HuH-7 (cell line): ENCODE measurements around the gene DDX27.

Experiments used
- DNase-seq: peaks from one replicate; pipeline ENCODE4 v3.0.0; 2011; ENCODE audit warnings: low spot score

Gene DDX27

DNA sequence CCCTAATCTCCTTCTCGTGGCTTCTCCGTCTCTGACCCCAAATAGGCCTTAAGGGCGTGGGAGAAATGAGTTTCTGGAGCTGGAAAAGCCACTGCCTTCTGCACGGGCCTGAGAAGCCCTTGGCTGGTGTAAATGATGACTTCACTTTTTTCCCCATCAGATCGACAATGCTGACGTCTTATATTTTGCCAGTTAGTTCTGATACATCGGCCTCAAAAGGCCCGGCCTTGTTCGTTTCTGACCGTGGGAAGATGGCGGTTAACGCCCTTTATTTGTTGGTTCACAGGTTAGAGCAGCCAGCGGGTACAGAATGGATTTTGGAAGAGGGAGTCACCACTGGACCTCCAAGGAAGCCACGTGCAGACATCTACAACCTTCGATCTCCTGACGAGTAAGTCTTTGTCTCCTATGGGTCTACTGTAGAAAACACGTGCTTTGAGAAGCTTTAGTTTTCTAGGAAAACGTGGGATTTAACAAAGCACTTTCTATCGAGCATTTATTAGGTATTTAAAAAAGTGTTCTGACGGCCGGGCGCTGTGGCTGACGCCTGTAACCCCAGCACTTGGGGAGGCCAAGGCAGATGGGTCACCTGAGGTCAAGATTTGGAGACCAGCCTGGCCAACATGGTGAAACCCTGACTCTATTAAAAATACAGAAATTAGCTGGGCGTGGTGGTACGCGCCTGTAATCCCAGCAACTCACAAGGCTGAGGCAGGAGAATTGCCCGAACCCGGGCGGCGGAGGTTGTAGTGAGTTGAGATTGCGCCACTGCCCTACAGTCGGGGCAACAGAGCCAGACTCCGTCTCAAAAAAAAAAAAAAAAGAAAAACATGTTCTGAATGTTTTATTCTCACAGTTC lies 59.8 kb downstream of the DDX27 start:
- DNase-seq, result no peak

DNA sequence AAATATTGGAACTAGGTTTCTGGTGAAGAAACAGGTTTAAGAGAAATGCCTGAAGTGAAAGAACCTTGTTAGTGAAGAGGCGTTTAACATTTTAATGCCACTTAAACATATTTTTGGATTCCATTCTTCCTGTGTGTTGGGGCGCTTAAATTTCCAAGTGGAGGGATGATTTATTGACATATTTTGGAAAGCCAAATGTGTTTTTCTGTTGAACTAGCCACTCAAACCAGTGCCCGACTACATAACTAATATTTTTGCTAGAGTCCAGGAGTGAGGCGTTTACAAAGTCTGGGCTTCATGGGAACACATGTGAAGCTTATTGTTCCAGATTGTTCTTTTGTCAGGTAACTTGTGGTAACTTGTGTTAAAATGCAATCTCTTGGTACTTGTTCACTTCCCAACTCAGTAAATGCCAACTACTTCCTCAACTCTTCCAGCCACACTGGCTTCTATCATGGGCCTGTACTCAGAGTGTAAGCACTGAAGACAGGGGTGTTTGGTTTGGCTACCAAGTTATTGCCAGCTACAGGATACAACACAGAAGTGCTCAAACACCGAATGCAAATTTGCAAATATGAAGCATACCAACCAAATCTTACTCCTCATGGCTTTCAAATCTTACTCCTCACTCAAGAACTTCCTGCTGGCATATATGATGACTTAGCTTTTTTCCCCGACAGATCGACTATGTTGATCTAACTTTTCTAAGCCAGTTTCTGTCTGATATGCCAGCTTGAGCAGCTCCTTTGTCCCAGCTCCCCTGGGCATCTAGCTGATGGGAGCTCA lies 60.7 kb downstream of the DDX27 start:
- DNase-seq, result no peak

- DNase-seq, result no peak
Measured at GRCh38 chr20:49280463-49281058, 61.3 kb downstream of the DDX27 start.

DNA sequence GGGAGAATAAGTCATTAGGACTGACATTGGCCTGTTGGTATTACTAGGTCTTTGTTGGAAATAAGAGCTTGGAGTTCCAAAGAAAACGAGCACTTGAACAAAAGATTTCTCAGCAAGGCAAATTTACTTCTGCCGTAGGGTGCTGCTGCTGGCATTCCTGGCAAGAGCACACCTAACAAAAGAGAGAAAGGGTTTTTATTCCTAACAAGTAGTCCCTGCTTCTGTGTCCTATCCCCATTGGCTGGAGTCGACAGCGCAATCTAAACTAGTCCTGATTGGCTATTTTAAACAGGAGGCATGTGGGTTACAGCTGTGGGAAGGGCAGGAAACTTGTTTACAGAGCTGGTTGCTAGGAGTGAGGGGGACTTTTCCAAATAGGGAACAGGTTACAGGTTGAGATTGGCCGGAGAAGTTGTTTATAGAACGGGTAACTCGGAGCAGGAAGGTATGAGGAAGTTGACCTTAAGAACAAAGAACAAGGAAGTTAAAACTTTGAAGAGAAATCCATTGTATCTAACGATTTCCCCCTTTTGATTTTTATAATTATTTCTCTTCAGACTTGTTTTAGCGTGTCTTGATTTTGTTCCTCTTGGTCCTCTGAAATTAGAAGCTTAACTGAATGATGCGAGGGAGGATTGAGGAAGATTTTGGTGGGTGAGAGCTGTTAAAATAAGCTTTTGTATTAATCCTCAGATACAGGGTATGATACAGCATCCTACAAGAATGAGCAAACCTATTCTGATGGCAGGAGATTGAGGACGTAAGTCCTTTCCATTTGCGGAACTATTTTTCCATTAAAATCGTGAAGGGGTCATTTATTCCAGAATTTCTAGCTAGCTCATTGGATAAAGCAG lies 62.1 kb downstream of the DDX27 start:
- peak; percentile 37 for DNase-seq

GRCh38 chr20:49281913-49282467 lies 62.8 kb downstream of the DDX27 start:
- DNase-seq, result no peak

DNA sequence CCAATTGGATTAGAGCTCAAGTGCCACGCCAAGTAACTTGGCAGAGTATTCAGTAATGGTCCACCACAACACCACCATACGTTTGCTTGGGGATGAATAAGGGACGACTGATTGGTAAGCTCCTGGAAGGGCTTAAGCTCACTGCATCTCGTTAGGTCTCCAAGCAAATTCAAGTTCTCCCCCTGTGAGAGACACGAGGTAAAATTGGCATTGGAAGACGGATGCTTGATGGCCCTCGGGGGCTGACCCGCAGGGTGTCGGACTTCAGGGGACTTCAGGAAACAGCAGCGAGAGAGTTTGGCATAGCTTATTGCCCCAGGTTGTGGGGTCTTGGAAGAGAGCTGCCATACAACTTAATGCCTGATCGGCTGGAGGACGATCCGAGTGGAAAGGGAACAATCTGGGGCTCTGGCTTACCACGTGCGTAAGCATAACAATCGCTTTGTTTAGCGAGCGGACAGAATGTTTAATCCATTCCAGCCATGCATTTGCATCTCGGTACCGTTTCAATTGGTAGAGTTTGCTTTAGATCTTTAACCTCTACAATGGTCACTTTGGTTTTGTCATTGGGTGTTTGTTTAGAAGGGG lies 63.5 kb downstream of the DDX27 start:
- no peak for DNase-seq

GRCh38 chr20:49283176-49283702 lies 64.0 kb downstream of the DDX27 start:
- no peak for DNase-seq

GRCh38 chr20:49283703-49284625 lies 64.7 kb downstream of the DDX27 start:
- DNase-seq, result no peak

DNA sequence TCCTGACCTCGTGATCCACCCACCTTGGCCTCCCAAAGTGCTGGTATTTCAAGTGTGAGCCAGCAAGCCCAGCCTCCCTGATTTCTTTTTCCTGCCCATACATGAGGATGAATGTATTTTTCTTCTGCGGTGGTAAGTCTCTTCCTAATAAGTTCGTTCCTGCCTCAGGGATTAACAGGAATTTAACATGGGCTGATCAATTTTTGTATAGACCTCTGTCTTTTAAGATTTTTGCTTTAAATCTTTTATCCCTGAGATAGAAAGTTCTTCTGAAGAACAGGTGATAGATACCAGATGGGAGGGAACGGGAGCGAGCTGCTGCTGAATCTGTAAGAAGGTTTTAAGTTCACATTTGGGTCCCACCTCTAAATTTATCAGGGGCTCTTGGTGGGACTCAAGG lies 65.6 kb downstream of the DDX27 start:
- no peak for DNase-seq

DNA sequence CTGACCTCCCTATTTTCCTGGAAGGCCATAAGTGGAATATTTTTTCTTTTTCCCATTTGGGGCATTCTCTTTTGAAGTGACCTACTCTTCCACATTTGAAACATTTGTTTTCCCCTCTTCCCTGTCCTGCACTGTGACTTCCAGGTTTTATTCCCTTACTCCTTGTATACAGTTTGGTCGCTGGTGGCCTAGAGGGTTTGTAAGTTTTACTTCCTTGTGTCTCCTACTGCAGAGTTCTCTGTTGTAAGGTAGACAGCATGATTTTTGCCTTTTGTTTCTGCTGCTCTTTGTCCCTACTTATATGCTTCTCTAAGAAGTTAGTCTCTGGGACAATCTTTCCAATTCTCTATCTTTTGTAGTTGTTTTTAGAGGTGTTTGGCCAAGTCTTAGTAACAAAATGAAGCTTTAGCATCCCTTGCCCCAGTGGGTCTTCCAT lies 66.0 kb downstream of the DDX27 start:
- no peak for DNase-seq

GRCh38 chr20:49285813-49286494 lies 66.7 kb downstream of the DDX27 start:
- no peak for DNase-seq

GRCh38 chr20:49286689-49287551 lies 67.7 kb downstream of the DDX27 start:
- DNase-seq, result peak; percentile 45

DNA sequence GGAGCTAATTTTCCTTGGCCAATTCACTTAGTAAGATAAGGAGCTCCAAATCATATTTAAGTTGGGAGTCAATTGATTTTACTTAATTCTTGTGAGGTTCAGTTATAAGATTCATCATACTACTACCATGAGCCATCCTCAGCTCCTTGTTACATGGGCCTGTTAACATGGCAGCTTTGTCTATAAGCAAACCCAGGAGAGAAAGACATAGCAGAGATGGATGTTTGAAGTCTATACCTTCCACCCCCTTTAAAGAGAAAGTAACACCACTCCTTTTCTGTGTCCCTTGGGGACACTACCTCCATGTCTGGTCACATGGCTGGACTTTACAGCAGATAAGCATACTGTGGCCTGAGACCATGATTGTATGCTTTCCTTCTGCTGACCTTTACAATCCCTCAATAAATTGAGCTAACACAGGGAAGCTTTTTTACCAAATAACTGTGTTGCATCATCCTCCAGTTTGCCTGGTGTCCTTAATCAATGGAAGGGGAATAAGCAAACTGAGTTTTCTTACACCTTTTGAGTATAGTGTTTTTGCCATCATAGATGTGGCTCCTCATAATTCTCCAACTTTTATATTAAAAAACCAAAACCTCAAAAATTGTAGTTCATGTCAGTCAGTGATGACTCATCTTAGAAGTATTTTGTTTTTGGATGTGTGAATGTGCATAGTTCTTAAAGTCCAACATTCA lies 68.5 kb downstream of the DDX27 start:
- peak; percentile 63 for DNase-seq

GRCh38 chr20:49288250-49288751 lies 69.1 kb downstream of the DDX27 start:
- no peak for DNase-seq

DNA sequence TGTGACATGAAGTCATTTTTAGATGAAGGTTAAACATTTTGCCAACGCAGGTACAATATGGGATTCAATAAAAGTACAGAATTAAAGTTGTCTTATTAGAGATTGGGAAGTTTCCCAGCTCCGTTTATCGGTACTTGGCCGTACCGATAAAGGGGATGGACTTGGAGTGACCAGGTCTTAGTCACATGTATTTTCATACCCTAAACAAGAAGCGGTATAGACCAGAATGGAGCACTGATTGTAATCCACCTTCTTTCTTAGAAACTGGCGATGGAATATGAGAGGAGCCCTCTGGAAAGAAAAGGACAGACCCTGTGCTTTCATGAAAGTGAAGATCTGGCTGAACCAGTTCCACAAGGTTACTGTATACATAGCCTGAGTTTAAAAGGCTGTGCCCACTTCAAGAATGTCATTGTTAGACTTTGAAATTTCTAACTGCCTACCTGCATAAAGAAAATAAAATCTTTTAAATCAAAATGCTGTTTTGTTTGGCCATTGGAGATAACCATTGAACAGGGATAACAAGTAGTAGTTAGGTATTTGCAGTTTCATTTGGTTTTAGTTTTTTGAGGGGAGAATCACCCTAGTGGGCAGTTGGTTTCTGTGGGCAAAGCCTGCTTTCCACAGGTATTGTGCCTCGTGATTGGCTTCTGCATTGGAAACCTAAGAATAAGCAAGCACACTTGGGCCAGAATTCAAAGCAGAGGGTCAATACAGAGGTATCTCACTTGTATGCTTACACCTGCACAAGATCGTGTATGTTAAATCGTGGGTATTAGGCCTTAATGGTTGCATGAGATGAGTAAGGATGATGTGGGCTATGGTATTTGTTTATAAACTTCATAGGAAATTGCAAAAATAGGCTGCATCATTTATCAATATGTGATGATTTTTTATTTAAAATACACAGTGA lies 69.8 kb downstream of the DDX27 start:
- DNase-seq, result no peak

DNA sequence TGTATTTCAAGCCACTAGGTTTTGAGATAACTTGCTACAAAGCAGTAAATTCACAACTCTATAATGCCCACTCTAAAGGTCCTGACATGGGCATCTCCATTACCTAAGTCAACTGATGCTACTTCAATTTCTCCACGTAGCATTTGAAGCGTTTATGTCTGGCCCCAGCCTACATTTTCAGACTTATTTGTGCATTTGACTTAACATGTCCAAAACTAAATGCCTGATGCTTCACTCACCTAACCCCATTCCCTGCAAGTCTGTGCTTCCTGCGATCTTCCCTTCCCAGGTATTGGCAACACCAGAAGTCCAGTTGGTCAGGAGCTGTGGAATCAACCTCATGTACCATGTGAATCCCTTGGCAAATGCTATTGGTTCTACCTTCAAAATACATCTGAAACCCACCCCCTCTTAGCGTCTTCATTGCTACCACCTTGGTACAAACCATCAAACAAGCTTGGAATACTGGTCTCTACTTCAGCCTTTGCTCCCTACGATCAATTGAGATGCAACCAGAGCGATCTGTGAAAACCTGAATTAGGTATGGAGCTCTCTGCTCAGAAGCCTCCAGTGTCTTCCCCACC lies 71.5 kb downstream of the DDX27 start:
- DNase-seq, result no peak
